Measurements from ENCODE around the gene ABCD3.
"Not testable (repeated sequence)": the region's sequence is repeated elsewhere in the genome, so short reads cannot be mapped to it uniquely, and the experiment has no call there.

Gene ABCD3

GRCh38 chr1:94417978-94418663 lies at the start of gene ABCD3:
ABCD3 (plus strand) TSS chr1:94418389; CDS start chr1:94418479, 90 bp downstream.
- Histone ChIP-seq H3K27me3 (peaks cover 19% of the 10 kb centered on the region), H3K9ac (peak within 1 kb of the TSS; percentile 84), H3K9me3 (no peaks in the 10 kb centered on the region), H3K4me3 (peak within 1 kb of the TSS; percentile 93), H3K27ac (peak within 1 kb of the TSS; percentile 81), H4K20me1 (peaks cover 48% of the 10 kb centered on the region), H3K4me2 (peak within 1 kb of the TSS; percentile 90), H3K36me3 (no peaks in the 10 kb centered on the region), H3K4me1 (peaks cover 44% of the 10 kb centered on the region)
- no peak for TF ChIP-seq Cebpa-rat (IDR thresholded peaks at IDR 0.05)

- H3K9ac ChIP-seq, H3K4me1 ChIP-seq, H3K36me3 ChIP-seq, H4K20me1 ChIP-seq, H3K27me3 ChIP-seq, H3K4me2 ChIP-seq, H3K4me3 ChIP-seq, H3K27ac ChIP-seq: not testable (repeated sequence)
- H3K9me3 ChIP-seq, result peaks cover 20% of the 10 kb centered on the region
Measured at GRCh38 chr1:94372771-94373170, 45.4 kb upstream of the ABCD3 start.

- not testable (repeated sequence) for H3K27me3 ChIP-seq, H4K20me1 ChIP-seq, H3K9ac ChIP-seq, H3K4me1 ChIP-seq, H3K4me3 ChIP-seq, H3K36me3 ChIP-seq, H3K27ac ChIP-seq
- peaks cover 20% of the 10 kb centered on the region for H3K9me3 ChIP-seq
- H3K4me2 ChIP-seq, result peak overlapping the region; percentile 30; the same call in 1 of the 2 replicates
Measured at GRCh38 chr1:94373311-94373710, 44.9 kb upstream of the ABCD3 start.

- H3K9me3 ChIP-seq, result peaks cover 12% of the 10 kb centered on the region
- H4K20me1 ChIP-seq, H3K27me3 ChIP-seq, H3K36me3 ChIP-seq, H3K9ac ChIP-seq, H3K27ac ChIP-seq, H3K4me1 ChIP-seq, H3K4me3 ChIP-seq, H3K4me2 ChIP-seq: not testable (repeated sequence)
Measured at GRCh38 chr1:94375666-94376065, 42.5 kb upstream of the ABCD3 start.

- not testable (repeated sequence) for H3K27ac ChIP-seq, H3K36me3 ChIP-seq, H3K4me2 ChIP-seq, H3K9me3 ChIP-seq, H3K4me1 ChIP-seq, H4K20me1 ChIP-seq, H3K27me3 ChIP-seq, H3K4me3 ChIP-seq, H3K9ac ChIP-seq
Measured at GRCh38 chr1:94378493-94378892, 39.7 kb upstream of the ABCD3 start.

- Histone ChIP-seq H3K4me1 (peaks cover 2% of the 10 kb centered on the region), H3K4me2 (no peak overlapping the region), H3K36me3 (no peaks in the 10 kb centered on the region), H4K20me1 (no peaks in the 10 kb centered on the region), H3K9me3 (no peaks in the 10 kb centered on the region), H3K9ac (no peak overlapping the region), H3K4me3 (no peak overlapping the region), H3K27ac (no peak overlapping the region), H3K27me3 (no peaks in the 10 kb centered on the region)
- no peak for TF ChIP-seq Cebpa-rat (IDR thresholded peaks at IDR 0.05)
Measured at GRCh38 chr1:94379615-94380014, 38.6 kb upstream of the ABCD3 start.

GRCh38 chr1:94382201-94382600 lies 36.0 kb upstream of the ABCD3 start:
- Histone ChIP-seq H3K4me2 (no peak overlapping the region), H3K9ac (no peak overlapping the region), H3K9me3 (no peaks in the 10 kb centered on the region), H3K4me3 (no peak overlapping the region), H3K4me1 (peaks cover 9% of the 10 kb centered on the region), H3K27ac (no peak overlapping the region), H4K20me1 (no peaks in the 10 kb centered on the region), H3K27me3 (no peaks in the 10 kb centered on the region), H3K36me3 (no peaks in the 10 kb centered on the region)
- no peak for TF ChIP-seq Cebpa-rat (IDR thresholded peaks at IDR 0.05)

GRCh38 chr1:94383966-94384408 lies 34.2 kb upstream of the ABCD3 start:
- H3K4me2 ChIP-seq, result no peak overlapping the region
- peaks cover 9% of the 10 kb centered on the region for H3K4me1 ChIP-seq
- no peak overlapping the region for H3K27ac ChIP-seq
- H3K9ac ChIP-seq, result no peak overlapping the region
- H4K20me1 ChIP-seq, result no peaks in the 10 kb centered on the region
- no peak for TF ChIP-seq Cebpa-rat (IDR thresholded peaks at IDR 0.05)
- no peaks in the 10 kb centered on the region for H3K27me3 ChIP-seq
- H3K36me3 ChIP-seq, result no peaks in the 10 kb centered on the region
- H3K9me3 ChIP-seq, result peaks cover 7% of the 10 kb centered on the region
- H3K4me3 ChIP-seq, result no peak overlapping the region

GRCh38 chr1:94384485-94385265 lies 33.5 kb upstream of the ABCD3 start:
- H3K4me3 ChIP-seq, result no peak overlapping the region
- peaks cover 9% of the 10 kb centered on the region for H3K4me1 ChIP-seq
- no peak overlapping the region for H3K9ac ChIP-seq
- H4K20me1 ChIP-seq, result no peaks in the 10 kb centered on the region
- no peaks in the 10 kb centered on the region for H3K27me3 ChIP-seq
- no peak for TF ChIP-seq Cebpa-rat (IDR thresholded peaks at IDR 0.05)
- H3K36me3 ChIP-seq, result no peaks in the 10 kb centered on the region
- peak overlapping the region; percentile 43 for H3K4me2 ChIP-seq
- peaks cover 14% of the 10 kb centered on the region for H3K9me3 ChIP-seq
- H3K27ac ChIP-seq, result peak overlapping the region; percentile 23; the same call in 1 of the 2 replicates

- peak overlapping the region; percentile 23; the same call in 1 of the 2 replicates for H3K27ac ChIP-seq
- H3K4me3 ChIP-seq, result no peak overlapping the region
- peaks cover 9% of the 10 kb centered on the region for H3K4me1 ChIP-seq
- no peak overlapping the region for H3K9ac ChIP-seq
- peak overlapping the region; percentile 43 for H3K4me2 ChIP-seq
- no peaks in the 10 kb centered on the region for H3K36me3 ChIP-seq
- no peaks in the 10 kb centered on the region for H3K27me3 ChIP-seq
- H3K9me3 ChIP-seq, result peaks cover 22% of the 10 kb centered on the region
- no peaks in the 10 kb centered on the region for H4K20me1 ChIP-seq
- no peak for TF ChIP-seq Cebpa-rat (IDR thresholded peaks at IDR 0.05)
Measured at GRCh38 chr1:94385308-94385929, 32.8 kb upstream of the ABCD3 start.
